Measurements from ENCODE around the gene NBAS.

Gene NBAS

GRCh38 chr2:15226661-15227060 lies 334.5 kb downstream of the NBAS start:
- H3K27me3 ChIP-seq (ENCODE audit: control insufficient read depth in 1 of 2, insufficient read depth in 1 of 2, low read length in 2 of 2): no peaks in the 10 kb centered on the region
- peaks cover 5% of the 10 kb centered on the region for H3K4me1 ChIP-seq (ENCODE audit: control insufficient read depth, insufficient read depth, low read depth, low read length)
- H2BK12ac ChIP-seq (ENCODE audit: low read length in 2 of 2): no peak overlapping the region
- no peak overlapping the region for H2BK120ac ChIP-seq (ENCODE audit: low read depth, low read length)
- no peak overlapping the region for H3K9ac ChIP-seq (ENCODE audit: low read length)
- H4K8ac ChIP-seq (ENCODE audit: low read length): no peak overlapping the region
- peaks cover 3% of the 10 kb centered on the region for H3K79me1 ChIP-seq (replicated peaks; ENCODE audit: low read length, poor library complexity, severe bottlenecking)
- H3K9me3 ChIP-seq (ENCODE audit: control insufficient read depth, low read length): peaks cover 5% of the 10 kb centered on the region
- WGBS: no CpG with 5 or more reads among the region's 2 CpGs
- DNase-seq: no peak
- H2AK5ac ChIP-seq (ENCODE audit: low read length, severe bottlenecking): no peak overlapping the region
- H3K23ac ChIP-seq (ENCODE audit: low read length in 2 of 2): no peak overlapping the region
- H3K27ac ChIP-seq (ENCODE audit: low read length, poor library complexity, severe bottlenecking): no peak overlapping the region
- peaks cover 8 to 46% of the 10 kb centered on the region in 2 experiments for H3K36me3 ChIP-seq (ENCODE audit: control insufficient read depth in 1 of 2, insufficient read depth in 2 of 2, low read depth in 1 of 2, low read length in 2 of 2)
- no peak overlapping the region for H3K4me3 ChIP-seq (ENCODE audit: insufficient read depth in 1 of 2, low read depth in 1 of 2, low read length in 2 of 2)
- no peak overlapping the region for H2AFZ ChIP-seq (ENCODE audit: low read depth, low read length)
- no peak overlapping the region for H3K4me2 ChIP-seq (ENCODE audit: low read length, poor library complexity, severe bottlenecking)
- H3K4ac ChIP-seq (ENCODE audit: low read depth in 1 of 2, low read length in 2 of 2): no peak overlapping the region
- no peak overlapping the region for H4K91ac ChIP-seq (ENCODE audit: low read length)
- H2BK15ac ChIP-seq (ENCODE audit: low read depth, poor library complexity, severe bottlenecking): no peak overlapping the region
- H3K18ac ChIP-seq (ENCODE audit: low read depth in 1 of 2, low read length in 2 of 2): no peak overlapping the region
- no peak overlapping the region for H2BK5ac ChIP-seq (ENCODE audit: low read depth, low read length, poor library complexity, severe bottlenecking)
- no peak overlapping the region for H3K14ac ChIP-seq (ENCODE audit: low read length in 2 of 2)

GRCh38 chr2:15225131-15225530 lies 336.0 kb downstream of the NBAS start:
- no peak for DNase-seq
- H3K27ac ChIP-seq (ENCODE audit: low read length, poor library complexity, severe bottlenecking): no peak overlapping the region
- no peak overlapping the region for H2BK120ac ChIP-seq (ENCODE audit: low read depth, low read length)
- H4K91ac ChIP-seq (ENCODE audit: low read length): no peak overlapping the region
- no peak overlapping the region for H3K4me2 ChIP-seq (ENCODE audit: low read length, poor library complexity, severe bottlenecking)
- H2BK5ac ChIP-seq (ENCODE audit: low read depth, low read length, poor library complexity, severe bottlenecking): no peak overlapping the region
- no peak overlapping the region for H2BK12ac ChIP-seq (ENCODE audit: low read length in 2 of 2)
- no peak overlapping the region for H3K14ac ChIP-seq (ENCODE audit: low read length in 2 of 2)
- no peak overlapping the region for H3K18ac ChIP-seq (ENCODE audit: low read depth in 1 of 2, low read length in 2 of 2)
- WGBS: 99% methylated on average over 3 of the region's 4 CpGs
- no peak overlapping the region for H2AK5ac ChIP-seq (ENCODE audit: low read length, severe bottlenecking)
- no peak overlapping the region for H3K4ac ChIP-seq (ENCODE audit: low read depth in 1 of 2, low read length in 2 of 2)
- H3K36me3 ChIP-seq (ENCODE audit: control insufficient read depth in 1 of 2, insufficient read depth in 2 of 2, low read depth in 1 of 2, low read length in 2 of 2): peaks cover 3 to 32% of the 10 kb centered on the region in 2 experiments
- peaks cover 5% of the 10 kb centered on the region for H3K9me3 ChIP-seq (ENCODE audit: control insufficient read depth, low read length)
- no peaks in the 10 kb centered on the region for H3K27me3 ChIP-seq (ENCODE audit: control insufficient read depth in 1 of 2, insufficient read depth in 1 of 2, low read length in 2 of 2)
- no peak overlapping the region for H3K9ac ChIP-seq (ENCODE audit: low read length)
- H3K79me1 ChIP-seq (replicated peaks; ENCODE audit: low read length, poor library complexity, severe bottlenecking): peaks cover 3% of the 10 kb centered on the region
- no peak overlapping the region for H2AFZ ChIP-seq (ENCODE audit: low read depth, low read length)
- no peak overlapping the region for H3K23ac ChIP-seq (ENCODE audit: low read length in 2 of 2)
- no peak overlapping the region for H4K8ac ChIP-seq (ENCODE audit: low read length)
- no peak overlapping the region for H2BK15ac ChIP-seq (ENCODE audit: low read depth, poor library complexity, severe bottlenecking)
- peaks cover 5% of the 10 kb centered on the region for H3K4me1 ChIP-seq (ENCODE audit: control insufficient read depth, insufficient read depth, low read depth, low read length)
- no peak overlapping the region for H3K4me3 ChIP-seq (ENCODE audit: insufficient read depth in 1 of 2, low read depth in 1 of 2, low read length in 2 of 2)

- Histone ChIP-seq H2AK5ac (ENCODE audit: low read length, severe bottlenecking) (no peak overlapping the region), H2BK120ac (ENCODE audit: low read depth, low read length) (no peak overlapping the region), H3K9me3 (ENCODE audit: control insufficient read depth, low read length) (peaks cover 5% of the 10 kb centered on the region), H3K27ac (ENCODE audit: low read length, poor library complexity, severe bottlenecking) (no peak overlapping the region), H3K23ac (ENCODE audit: low read length in 2 of 2) (no peak overlapping the region), H2BK5ac (ENCODE audit: low read depth, low read length, poor library complexity, severe bottlenecking) (no peak overlapping the region), H4K8ac (ENCODE audit: low read length) (no peak overlapping the region), H3K4me2 (ENCODE audit: low read length, poor library complexity, severe bottlenecking) (no peak overlapping the region), H3K4ac (ENCODE audit: low read depth in 1 of 2, low read length in 2 of 2) (no peak overlapping the region), H2BK12ac (ENCODE audit: low read length in 2 of 2) (no peak overlapping the region), H3K9ac (ENCODE audit: low read length) (peak overlapping the region; percentile 64), H3K4me3 (ENCODE audit: insufficient read depth in 1 of 2, low read depth in 1 of 2, low read length in 2 of 2) (no peak overlapping the region), H4K91ac (ENCODE audit: low read length) (no peak overlapping the region), H2BK15ac (ENCODE audit: low read depth, poor library complexity, severe bottlenecking) (no peak overlapping the region), H3K14ac (ENCODE audit: low read length in 2 of 2) (no peak overlapping the region), H3K27me3 (ENCODE audit: control insufficient read depth in 1 of 2, insufficient read depth in 1 of 2, low read length in 2 of 2) (no peaks in the 10 kb centered on the region), H3K18ac (ENCODE audit: low read depth in 1 of 2, low read length in 2 of 2) (peak overlapping the region in 1 of 2 experiments; percentile 38), H3K79me1 (replicated peaks; ENCODE audit: low read length, poor library complexity, severe bottlenecking) (peaks cover 3% of the 10 kb centered on the region), H3K36me3 (ENCODE audit: control insufficient read depth in 1 of 2, insufficient read depth in 2 of 2, low read depth in 1 of 2, low read length in 2 of 2) (peaks cover 3 to 29% of the 10 kb centered on the region in 2 experiments), H2AFZ (ENCODE audit: low read depth, low read length) (no peak overlapping the region), H3K4me1 (ENCODE audit: control insufficient read depth, insufficient read depth, low read depth, low read length) (peaks cover 3% of the 10 kb centered on the region)
- DNase-seq: no peak
- 96% methylated on average over 5 of the region's 6 CpGs for WGBS
Measured at GRCh38 chr2:15224641-15225040, 336.5 kb downstream of the NBAS start.

GRCh38 chr2:15223887-15224286 lies 337.2 kb downstream of the NBAS start:
- peaks cover 3% of the 10 kb centered on the region for H3K79me1 ChIP-seq (replicated peaks; ENCODE audit: low read length, poor library complexity, severe bottlenecking)
- H3K4ac ChIP-seq (ENCODE audit: low read depth in 1 of 2, low read length in 2 of 2): no peak overlapping the region
- DNase-seq: peak; percentile 98
- H2BK15ac ChIP-seq (ENCODE audit: low read depth, poor library complexity, severe bottlenecking): no peak overlapping the region
- H3K9ac ChIP-seq (ENCODE audit: low read length): peak overlapping the region; percentile 87
- H3K14ac ChIP-seq (ENCODE audit: low read length in 2 of 2): no peak overlapping the region
- no peak overlapping the region for H2BK5ac ChIP-seq (ENCODE audit: low read depth, low read length, poor library complexity, severe bottlenecking)
- H3K9me3 ChIP-seq (ENCODE audit: control insufficient read depth, low read length): peaks cover 5% of the 10 kb centered on the region
- peaks cover 3 to 28% of the 10 kb centered on the region in 2 experiments for H3K36me3 ChIP-seq (ENCODE audit: control insufficient read depth in 1 of 2, insufficient read depth in 2 of 2, low read depth in 1 of 2, low read length in 2 of 2)
- H3K18ac ChIP-seq (ENCODE audit: low read depth in 1 of 2, low read length in 2 of 2): no peak overlapping the region
- no peak overlapping the region for H4K8ac ChIP-seq (ENCODE audit: low read length)
- no peak overlapping the region for H3K23ac ChIP-seq (ENCODE audit: low read length in 2 of 2)
- no peak overlapping the region for H2AFZ ChIP-seq (ENCODE audit: low read depth, low read length)
- H3K4me1 ChIP-seq (ENCODE audit: control insufficient read depth, insufficient read depth, low read depth, low read length): peaks cover 2% of the 10 kb centered on the region
- H3K27ac ChIP-seq (ENCODE audit: low read length, poor library complexity, severe bottlenecking): no peak overlapping the region
- no peak overlapping the region for H2BK120ac ChIP-seq (ENCODE audit: low read depth, low read length)
- no peak overlapping the region for H3K4me3 ChIP-seq (ENCODE audit: insufficient read depth in 1 of 2, low read depth in 1 of 2, low read length in 2 of 2)
- no peak overlapping the region for H3K4me2 ChIP-seq (ENCODE audit: low read length, poor library complexity, severe bottlenecking)
- H4K91ac ChIP-seq (ENCODE audit: low read length): no peak overlapping the region
- no CpG with 5 or more reads among the region's 3 CpGs for WGBS
- no peaks in the 10 kb centered on the region for H3K27me3 ChIP-seq (ENCODE audit: control insufficient read depth in 1 of 2, insufficient read depth in 1 of 2, low read length in 2 of 2)
- H2AK5ac ChIP-seq (ENCODE audit: low read length, severe bottlenecking): no peak overlapping the region
- H2BK12ac ChIP-seq (ENCODE audit: low read length in 2 of 2): no peak overlapping the region
